ENCODE data around the gene OR6V1.

Gene OR6V1

GRCh38 chr7:143012001-143012400 is 40.1 kb upstream of the OR6V1 start:
- Histone ChIP-seq H3K9me3 (no peaks in the 10 kb centered on the region), H3K27me3 (peaks cover 0 to 4% of the 10 kb centered on the region in 2 donors), H3K4me3 (no peak overlapping the region), H3K36me3 (no peaks in the 10 kb centered on the region), H3K4me1 (peaks cover 0 to 14% (median 8%) of the 10 kb centered on the region in 4 donors), H3K27ac (no peak overlapping the region)
- intact Hi-C loops (cut with DNase I; ENCODE audit: low total_unique reads), result loop anchor here (5.0 kb wide), 1 partner anchor 1285 kb away; no protein-coding TSS in a partner anchor
- DNase-seq, result no peak
- no peak for TF ChIP-seq CTCF (IDR thresholded peaks at IDR 0.05)

DNA sequence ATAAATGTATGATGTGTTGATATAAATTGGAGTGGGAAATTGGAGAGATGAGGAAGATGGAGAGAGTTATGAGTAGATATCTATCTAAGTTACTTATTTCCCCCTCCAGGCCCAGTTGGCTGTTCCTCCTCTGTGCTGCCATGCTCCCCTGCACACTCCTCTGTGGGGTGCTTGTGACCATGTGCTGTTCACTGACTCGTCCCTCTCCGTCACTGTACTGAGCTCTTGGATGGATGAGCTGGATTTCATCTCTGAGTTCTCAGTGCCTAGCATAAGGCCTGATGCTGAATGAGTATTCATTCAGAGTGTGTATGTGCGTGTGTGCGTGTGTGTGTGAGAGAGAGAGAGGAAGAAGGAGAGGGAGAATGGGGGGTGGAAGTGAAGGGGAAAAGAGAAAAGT is 39.7 kb upstream of the OR6V1 start:
- peaks cover 0 to 4% of the 10 kb centered on the region in 2 donors for H3K27me3 ChIP-seq
- no peak overlapping the region for H3K4me3 ChIP-seq
- peaks cover 0 to 14% (median 8%) of the 10 kb centered on the region in 4 donors for H3K4me1 ChIP-seq
- no peak for TF ChIP-seq CTCF (IDR thresholded peaks at IDR 0.05)
- no peaks in the 10 kb centered on the region for H3K9me3 ChIP-seq
- no peaks in the 10 kb centered on the region for H3K36me3 ChIP-seq
- intact Hi-C loops (cut with DNase I; ENCODE audit: low total_unique reads), result loop anchor here (5.0 kb wide), 1 partner anchor 1285 kb away; no protein-coding TSS in a partner anchor
- DNase-seq, result no peak
- H3K27ac ChIP-seq, result no peak overlapping the region

GRCh38 chr7:143013473-143013872 is 38.7 kb upstream of the OR6V1 start:
- TF ChIP-seq CTCF (IDR thresholded peaks at IDR 0.05), result no peak
- no peak overlapping the region for H3K4me3 ChIP-seq
- peaks cover 0 to under 1% of the 10 kb centered on the region in 2 donors for H3K27me3 ChIP-seq
- no peaks in the 10 kb centered on the region for H3K36me3 ChIP-seq
- peaks cover 0 to 14% (median 8%) of the 10 kb centered on the region in 4 donors for H3K4me1 ChIP-seq
- DNase-seq, result no peak
- H3K27ac ChIP-seq, result no peak overlapping the region
- no peaks in the 10 kb centered on the region for H3K9me3 ChIP-seq
- intact Hi-C loops (cut with DNase I; ENCODE audit: low total_unique reads), result loop anchor here (5.0 kb wide), 1 partner anchor 1286 kb away; no protein-coding TSS in a partner anchor

GRCh38 chr7:143013893-143014292 is 38.2 kb upstream of the OR6V1 start:
- H3K9me3 ChIP-seq, result no peaks in the 10 kb centered on the region
- intact Hi-C loops (cut with DNase I; ENCODE audit: low total_unique reads), result loop anchor here (5.0 kb wide), 1 partner anchor 1287 kb away; no protein-coding TSS in a partner anchor
- TF ChIP-seq CTCF (IDR thresholded peaks at IDR 0.05), result no peak
- H3K27me3 ChIP-seq, result no peaks in the 10 kb centered on the region
- DNase-seq, result no peak
- H3K4me1 ChIP-seq, result peaks cover 0 to 14% (median 8%) of the 10 kb centered on the region in 4 donors
- H3K4me3 ChIP-seq, result no peak overlapping the region
- H3K27ac ChIP-seq, result no peak overlapping the region
- H3K36me3 ChIP-seq, result no peaks in the 10 kb centered on the region

- H3K27me3 ChIP-seq, result no peaks in the 10 kb centered on the region
- no peak overlapping the region for H3K4me3 ChIP-seq
- H3K36me3 ChIP-seq, result no peaks in the 10 kb centered on the region
- no peak for TF ChIP-seq CTCF (IDR thresholded peaks at IDR 0.05)
- H3K4me1 ChIP-seq, result peaks cover 0 to 14% (median 8%) of the 10 kb centered on the region in 4 donors
- H3K27ac ChIP-seq, result no peak overlapping the region
- no peak for DNase-seq
- intact Hi-C loops (cut with DNase I; ENCODE audit: low total_unique reads), result no loop called here
- no peaks in the 10 kb centered on the region for H3K9me3 ChIP-seq
These were observed 37.1 kb upstream of the OR6V1 start for GRCh38 chr7:143015084-143015483.

All from tibial artery (tissue), 4 donors.